Calu3 (cell line): ENCODE measurements around the gene OMG. TPM values are rescaled to one million over a fixed set of nuclear protein-coding genes. Genes with fewer than 3 reads are reported as not detected.

ENCODE experiments used
- BruUV-seq: library from RNA; stranded (reverse); fragments of 400-500 nt; replicated peaks from 2 replicates; lab custom pipeline; 2021; lab: Mats Ljungman, UMichigan
- CTCF ChIA-PET: fragments of 300-600 bp; sonication (Branson Sonifier 250); formaldehyde crosslinking; loops from one replicate; lab custom pipeline; 2022; ENCODE audit warnings: antibody characterized with exemption; lab: Charles Lee
- DNase-seq: peaks from one replicate; pipeline ENCODE4 v3.0.0; 2022
- H3K27ac Mint-ChIP-seq: one replicate; pipeline ENCODE4 v1.8.0; 2022; ENCODE audit warnings: mixed read lengths; ENCODE audit not compliant: unreplicated experiment
- H3K27me3 Mint-ChIP-seq: one replicate; pipeline ENCODE4 v1.8.0; 2022; ENCODE audit warnings: mixed read lengths; ENCODE audit not compliant: unreplicated experiment
- H3K36me3 Mint-ChIP-seq: one replicate; pipeline ENCODE4 v1.8.0; 2022; ENCODE audit warnings: mild to moderate bottlenecking, moderate library complexity, mixed read lengths; ENCODE audit not compliant: insufficient read depth, unreplicated experiment
- H3K4me1 Mint-ChIP-seq: one replicate; pipeline ENCODE4 v1.8.0; 2022; ENCODE audit warnings: mild to moderate bottlenecking, low read depth, mixed read lengths; ENCODE audit not compliant: unreplicated experiment
- H3K4me3 Mint-ChIP-seq: one replicate; pipeline ENCODE4 v1.8.0; 2022; ENCODE audit warnings: mild to moderate bottlenecking, low read depth, moderate library complexity, mixed read lengths; ENCODE audit not compliant: unreplicated experiment
- H3K9me3 Mint-ChIP-seq: one replicate; pipeline ENCODE4 v1.8.0; 2022; ENCODE audit warnings: low read depth, mixed read lengths; ENCODE audit not compliant: unreplicated experiment
- CTCF ChIP-seq: fragments of 200-600 bp; IDR thresholded peaks from one replicate; pipeline ENCODE4 v1.8.0; 2022; ENCODE audit warnings: antibody characterized with exemption; ENCODE audit not compliant: unreplicated experiment
- intact Hi-C: fragments of 100-400 bp; cut with micrococcal nuclease; formaldehyde crosslinking; loops from one replicate; pipeline ENCODE4 v1.10.0; 2022; ENCODE audit not compliant: unreplicated experiment
- total RNA-seq: library from RNA; stranded (reverse); gene quantifications from 2 replicates; pipeline ENCODE4 v1.2.3, GENCODE V29; 2022

Gene OMG
- total RNA-seq, 1 experiment from 2014 or later: not detected

GRCh38 chr17:31328160-31328535 is 31.1 kb upstream of the OMG start:
- DNase-seq: no peak
- no peak overlapping the region for H3K4me3 Mint-ChIP-seq
- no peaks in the 10 kb centered on the region for H3K36me3 Mint-ChIP-seq
- no peak for TF ChIP-seq CTCF
- no peaks in the 10 kb centered on the region for H3K27me3 Mint-ChIP-seq
- no peaks in the 10 kb centered on the region for H3K9me3 Mint-ChIP-seq
- no peaks in the 10 kb centered on the region for H3K4me1 Mint-ChIP-seq
- intact Hi-C loops: no loop called here
- no peak overlapping the region for H3K27ac Mint-ChIP-seq
- no TSS peak for BruUV-seq
- CTCF ChIA-PET: no interaction called here

- CTCF ChIA-PET: no interaction called here
- no peaks in the 10 kb centered on the region for H3K4me1 Mint-ChIP-seq
- H3K27me3 Mint-ChIP-seq: no peaks in the 10 kb centered on the region
- no peak overlapping the region for H3K27ac Mint-ChIP-seq
- no peak for TF ChIP-seq CTCF
- H3K36me3 Mint-ChIP-seq: no peaks in the 10 kb centered on the region
- no peak for DNase-seq
- BruUV-seq: no TSS peak
- H3K9me3 Mint-ChIP-seq: no peaks in the 10 kb centered on the region
- no peak overlapping the region for H3K4me3 Mint-ChIP-seq
- intact Hi-C loops: no loop called here
These were observed 30.6 kb upstream of the OMG start for GRCh38 chr17:31327534-31328159.

- no TSS peak for BruUV-seq
- DNase-seq: no peak
- H3K27me3 Mint-ChIP-seq: no peaks in the 10 kb centered on the region
- CTCF ChIA-PET: no interaction called here
- H3K36me3 Mint-ChIP-seq: no peaks in the 10 kb centered on the region
- intact Hi-C loops: no loop called here
- peak overlapping the region; percentile 9 for H3K27ac Mint-ChIP-seq
- H3K4me1 Mint-ChIP-seq: no peaks in the 10 kb centered on the region
- TF ChIP-seq CTCF: no peak
- H3K9me3 Mint-ChIP-seq: no peaks in the 10 kb centered on the region
- H3K4me3 Mint-ChIP-seq: no peak overlapping the region
These were observed 26.5 kb upstream of the OMG start for GRCh38 chr17:31323551-31323950.

- no TSS peak for BruUV-seq
- Mint-ChIP-seq H3K27me3 (no peaks in the 10 kb centered on the region), H3K4me3 (no peak overlapping the region), H3K9me3 (no peaks in the 10 kb centered on the region), H3K4me1 (no peaks in the 10 kb centered on the region), H3K27ac (no peak overlapping the region), H3K36me3 (no peaks in the 10 kb centered on the region)
- TF ChIP-seq CTCF: no peak
- CTCF ChIA-PET: interaction anchor here (0.6 to 0.7 kb wide), 3 partner anchors 22 to 192 kb away, joined by 3 to 4 read pairs (median 4); no protein-coding TSS in a partner anchor
- no peak for DNase-seq
- intact Hi-C loops: no loop called here
These were observed 24.9 kb upstream of the OMG start for GRCh38 chr17:31321966-31322365.
